Stimulated activated CD8-positive, alpha-beta memory T cell treated with anti-CD3 and anti-CD28 coated beads, Interleukin-12 subunit alpha, Interleukin-12 subunit beta, amount 100 ng/mL, for 24 hours (primary cell): ENCODE results near the gene PDS5B.
"Not testable (repeated sequence)": the region's sequence is repeated elsewhere in the genome, so short reads cannot be mapped to it uniquely, and the experiment has no call there.

ENCODE experiments used
- DNase-seq: peaks from one replicate; pipeline ENCODE4 v3.0.0-alpha.2; 2020; ENCODE audit errors: extremely low read depth

PDS5B gene

GRCh38 chr13:32729097-32729496, 142.8 kb downstream of the PDS5B start:
- DNase-seq: not testable (repeated sequence)

GRCh38 chr13:32731074-32731473, 144.8 kb downstream of the PDS5B start:
- no peak for DNase-seq

- no peak for DNase-seq
These were observed 145.3 kb downstream of the PDS5B start for GRCh38 chr13:32731576-32731975.

GRCh38 chr13:32733690-32734089, 147.4 kb downstream of the PDS5B start:
- DNase-seq: no peak

DNA sequence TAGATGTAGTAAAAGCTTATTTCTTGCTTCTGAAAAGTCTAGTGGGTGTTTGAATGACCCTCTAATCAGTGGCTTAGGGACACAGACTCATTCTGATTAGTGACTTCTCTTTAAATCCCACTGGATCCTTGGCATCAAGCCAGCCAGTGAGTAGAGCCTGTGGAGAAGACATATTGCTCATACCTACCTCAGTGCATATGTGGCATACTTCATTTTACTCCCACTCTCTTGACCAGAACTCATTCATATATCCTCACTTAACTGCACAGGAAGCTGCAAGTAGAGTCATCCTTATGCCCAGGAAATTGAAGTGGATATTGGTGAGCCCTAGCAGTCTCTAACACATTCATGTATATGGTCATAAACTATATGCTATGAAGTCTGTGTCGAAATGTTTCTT, 148.3 kb downstream of the PDS5B start:
- DNase-seq: no peak

DNA sequence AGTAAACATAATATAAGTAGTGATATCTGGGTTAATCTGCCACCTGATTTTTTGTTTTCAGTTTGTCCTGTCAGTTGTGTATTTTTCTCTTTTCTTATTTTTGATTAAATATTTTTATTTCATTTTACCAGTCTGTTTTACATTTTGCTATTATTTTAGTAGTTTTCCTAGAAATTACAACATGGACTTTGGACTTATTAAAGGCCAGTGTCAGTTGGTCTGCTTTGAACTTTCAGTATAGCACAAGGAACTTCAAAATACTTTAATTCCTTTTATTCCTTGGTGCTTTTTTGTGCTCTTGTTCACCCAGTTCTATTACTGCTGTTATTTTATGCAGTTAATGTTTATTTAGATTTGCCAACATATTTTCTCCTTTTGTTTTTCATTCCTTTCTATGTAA, 149.6 kb downstream of the PDS5B start:
- no peak for DNase-seq

DNA sequence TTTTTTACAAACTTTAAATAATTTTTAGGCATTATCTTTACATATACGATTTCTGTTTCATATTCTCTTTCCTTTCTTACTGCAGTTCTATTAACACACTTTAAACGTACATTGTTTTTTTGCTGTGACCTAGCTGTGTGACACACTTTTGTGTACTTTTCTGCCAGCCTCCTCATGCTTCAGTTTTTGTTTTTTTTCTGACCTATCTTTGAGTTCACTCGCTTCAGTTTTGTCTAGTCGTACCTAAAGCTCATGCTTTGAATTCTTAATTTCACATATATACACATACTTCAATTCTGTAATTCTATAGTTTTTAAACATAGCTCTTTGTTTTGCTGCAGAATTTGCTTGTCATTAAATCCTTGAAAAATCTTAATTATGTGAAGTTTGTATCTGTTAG, 150.4 kb downstream of the PDS5B start:
- DNase-seq: no peak

- DNase-seq: no peak
These were observed 150.9 kb downstream of the PDS5B start for GRCh38 chr13:32737111-32737571.

GRCh38 chr13:32737679-32738078, 151.4 kb downstream of the PDS5B start:
- DNase-seq: no peak

- no peak for DNase-seq
These were observed 159.3 kb downstream of the PDS5B start for GRCh38 chr13:32745509-32745908.

GRCh38 chr13:32746474-32746873, 160.2 kb downstream of the PDS5B start:
- no peak for DNase-seq

DNA sequence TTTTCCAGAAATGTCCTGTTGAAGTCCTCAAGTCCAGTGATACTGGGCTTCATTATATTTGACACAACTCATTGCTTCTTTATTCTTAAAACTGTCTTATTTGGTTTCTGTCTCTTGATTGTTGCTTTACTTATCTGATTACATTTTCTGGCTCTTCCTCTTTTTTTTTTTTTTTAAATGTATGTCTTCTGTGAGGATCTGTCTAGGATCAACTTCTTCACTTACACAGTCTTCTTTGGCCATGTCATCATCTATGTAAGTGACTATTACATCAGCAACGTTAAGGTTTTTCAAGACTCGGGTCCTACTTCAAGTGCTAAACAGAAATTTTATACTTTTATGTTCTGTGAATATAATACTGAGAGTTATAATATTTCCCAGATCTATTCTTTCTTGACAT, 162.1 kb downstream of the PDS5B start:
- DNase-seq: no peak

DNA sequence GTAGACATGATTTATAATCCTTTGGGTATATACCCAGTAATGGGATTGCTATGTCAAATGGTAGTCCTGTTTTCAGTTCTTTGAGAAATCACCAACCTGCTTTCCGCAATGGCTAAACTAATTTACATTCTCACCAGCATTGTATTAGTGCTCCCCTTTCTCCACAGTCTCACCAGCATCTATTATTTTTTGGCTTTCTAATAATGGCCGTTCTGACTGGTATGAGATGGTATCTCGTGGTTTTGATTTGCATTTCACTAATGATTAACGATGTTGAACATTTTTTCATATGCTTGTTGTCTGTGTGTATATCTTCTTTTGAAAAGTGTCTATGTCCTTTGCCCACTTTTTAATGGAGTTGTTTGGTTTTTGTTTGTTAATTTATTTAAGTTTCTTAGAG, 165.1 kb downstream of the PDS5B start:
- DNase-seq: no peak

- DNase-seq: no peak
These were observed 166.1 kb downstream of the PDS5B start for GRCh38 chr13:32752311-32752710.

DNA sequence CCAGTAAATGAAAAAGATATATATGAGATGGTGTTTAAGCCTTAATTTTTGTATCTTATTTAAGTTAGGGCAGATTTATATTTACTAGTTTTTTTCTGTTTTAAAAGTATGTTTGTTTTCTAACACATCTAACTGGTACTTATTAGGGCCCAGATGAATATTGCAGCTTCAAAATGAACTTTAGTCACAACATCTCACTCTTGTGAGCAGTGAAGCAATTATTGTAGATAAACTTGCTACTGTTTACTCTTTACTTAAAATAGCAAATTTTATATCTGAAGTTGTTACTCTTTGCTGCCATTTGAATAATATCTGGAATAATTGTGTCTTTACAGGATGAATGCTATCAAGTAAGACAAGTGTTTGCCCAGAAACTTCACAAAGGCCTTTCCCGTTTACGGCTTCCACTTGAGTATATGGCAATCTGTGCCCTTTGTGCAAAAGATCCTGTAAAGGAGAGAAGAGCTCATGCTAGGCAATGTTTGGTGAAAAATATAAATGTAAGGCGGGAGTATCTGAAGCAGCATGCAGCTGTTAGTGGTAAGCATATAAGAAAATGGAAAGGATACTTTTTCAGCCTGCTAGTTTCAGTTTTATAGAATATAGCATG, 166.8 kb downstream of the PDS5B start:
- no peak for DNase-seq

DNA sequence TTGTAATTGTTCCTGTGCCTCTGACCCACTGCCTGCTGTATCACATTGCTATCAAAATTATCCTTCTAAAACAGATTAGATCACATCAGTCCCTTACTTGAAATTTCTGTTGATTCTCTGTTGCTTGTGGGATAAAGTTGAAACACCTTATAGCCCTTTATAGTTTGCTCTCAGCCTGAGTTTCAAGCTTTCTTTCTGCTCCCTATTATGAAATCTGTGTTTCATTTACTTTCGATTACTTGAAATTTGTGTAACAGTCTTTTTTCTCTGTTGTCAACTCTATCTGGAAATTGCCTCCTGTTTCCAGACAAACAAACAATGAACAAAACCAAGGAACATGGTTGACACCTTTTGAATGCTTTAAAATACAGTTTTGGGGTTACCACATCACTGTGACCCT, 167.9 kb downstream of the PDS5B start:
- DNase-seq: no peak

GRCh38 chr13:32759152-32759551, 172.9 kb downstream of the PDS5B start:
- no peak for DNase-seq

DNA sequence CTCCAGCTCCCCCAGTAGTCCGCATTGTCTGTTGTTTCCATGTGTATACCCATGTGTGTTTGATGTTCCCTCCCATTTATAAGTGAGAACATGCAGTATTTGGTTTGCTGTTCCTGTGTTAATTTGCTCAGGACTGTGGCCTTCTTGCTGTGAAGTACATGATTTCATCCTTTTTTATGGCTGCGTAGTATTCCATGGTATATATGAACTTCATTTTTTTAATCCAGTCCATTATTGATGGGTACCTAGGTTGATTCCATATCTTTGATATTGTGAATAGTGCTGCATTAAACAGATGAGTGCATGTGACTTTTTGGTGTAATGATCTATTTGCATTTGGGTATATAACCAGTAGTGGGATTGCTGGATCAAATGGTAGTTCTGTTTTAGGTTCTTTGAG, 175.2 kb downstream of the PDS5B start:
- no peak for DNase-seq

- no peak for DNase-seq
These were observed 192.9 kb downstream of the PDS5B start for GRCh38 chr13:32779119-32779518.

- no peak for DNase-seq
These were observed 195.7 kb downstream of the PDS5B start for GRCh38 chr13:32781906-32782305.

DNA sequence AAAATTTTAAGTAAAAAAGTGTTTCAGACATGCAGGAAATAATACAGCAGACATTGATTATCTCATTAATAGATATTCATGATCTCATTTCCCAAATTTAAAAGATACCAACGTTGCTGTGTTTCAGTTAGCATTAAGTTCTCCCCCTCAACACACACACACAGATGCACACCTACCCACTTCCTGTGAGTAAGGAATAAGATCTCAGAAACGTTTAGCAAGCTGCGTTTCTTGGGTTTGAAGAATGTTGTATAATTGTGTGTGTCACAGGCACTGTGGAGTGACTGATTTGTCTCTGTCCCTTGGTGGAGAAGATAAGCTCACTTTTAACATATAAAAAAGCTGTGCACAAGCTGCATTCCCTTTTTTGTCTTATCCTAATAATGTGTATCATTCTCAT, 196.8 kb downstream of the PDS5B start:
- DNase-seq: no peak

DNA sequence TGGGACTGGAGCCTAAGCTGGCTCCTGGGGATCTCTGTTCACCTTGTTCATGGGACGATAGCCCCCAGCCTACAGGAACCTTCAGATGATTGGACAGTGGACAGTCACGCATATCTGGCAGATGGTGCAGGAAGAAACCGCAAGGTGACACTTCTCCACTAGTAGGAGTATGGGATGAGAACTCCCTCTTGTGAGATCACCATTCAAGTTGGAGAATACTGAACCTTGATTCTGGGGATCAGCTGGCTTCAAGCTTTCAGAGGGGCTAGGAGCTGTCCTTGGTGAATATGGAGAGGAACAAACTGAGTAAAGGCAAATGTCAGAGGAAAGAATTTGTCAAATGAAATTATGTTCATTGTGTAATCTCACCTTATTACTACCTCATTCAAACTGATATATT, 204.5 kb downstream of the PDS5B start:
- no peak for DNase-seq

DNA sequence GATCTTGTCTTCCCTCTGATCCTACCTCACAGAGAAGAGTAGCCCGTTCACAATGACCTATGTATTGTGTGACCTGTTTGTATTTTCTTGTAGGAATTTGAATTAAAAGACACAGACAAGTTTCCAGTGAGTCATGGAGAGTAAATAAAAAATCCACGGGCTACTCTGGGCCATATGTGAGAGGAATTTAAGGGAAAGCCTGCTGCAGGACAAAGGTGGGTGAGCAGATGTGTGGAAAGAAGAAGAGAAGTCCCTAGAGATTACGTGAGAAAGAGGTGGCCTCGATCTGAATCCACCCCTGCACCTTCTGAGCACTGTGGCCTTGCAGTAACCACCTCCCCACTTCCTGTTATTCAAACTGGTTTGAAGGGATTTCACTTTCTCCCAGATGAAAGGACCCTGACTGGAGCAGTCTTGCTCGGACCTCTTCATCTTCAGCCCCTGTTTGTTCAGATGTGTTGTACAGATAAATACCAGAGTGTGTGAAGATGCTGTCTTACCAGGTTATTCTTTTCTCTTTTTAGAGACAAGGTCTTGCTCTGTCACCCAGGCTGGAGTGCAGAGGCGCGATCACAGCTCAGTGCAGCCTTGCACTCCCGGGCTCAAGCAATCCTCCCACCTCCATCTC, 205.4 kb downstream of the PDS5B start:
- DNase-seq: no peak

- no peak for DNase-seq
These were observed 210.5 kb downstream of the PDS5B start for GRCh38 chr13:32796754-32797153.
